ENCODE measurements around the gene DLGAP1. TPM values are rescaled to one million over a fixed set of nuclear protein-coding genes. Genes with fewer than 3 reads are reported as not detected.

The DLGAP1 gene
- polyA plus RNA-seq, 1 donor from 2014 or later = 4.5 TPM

DNA sequence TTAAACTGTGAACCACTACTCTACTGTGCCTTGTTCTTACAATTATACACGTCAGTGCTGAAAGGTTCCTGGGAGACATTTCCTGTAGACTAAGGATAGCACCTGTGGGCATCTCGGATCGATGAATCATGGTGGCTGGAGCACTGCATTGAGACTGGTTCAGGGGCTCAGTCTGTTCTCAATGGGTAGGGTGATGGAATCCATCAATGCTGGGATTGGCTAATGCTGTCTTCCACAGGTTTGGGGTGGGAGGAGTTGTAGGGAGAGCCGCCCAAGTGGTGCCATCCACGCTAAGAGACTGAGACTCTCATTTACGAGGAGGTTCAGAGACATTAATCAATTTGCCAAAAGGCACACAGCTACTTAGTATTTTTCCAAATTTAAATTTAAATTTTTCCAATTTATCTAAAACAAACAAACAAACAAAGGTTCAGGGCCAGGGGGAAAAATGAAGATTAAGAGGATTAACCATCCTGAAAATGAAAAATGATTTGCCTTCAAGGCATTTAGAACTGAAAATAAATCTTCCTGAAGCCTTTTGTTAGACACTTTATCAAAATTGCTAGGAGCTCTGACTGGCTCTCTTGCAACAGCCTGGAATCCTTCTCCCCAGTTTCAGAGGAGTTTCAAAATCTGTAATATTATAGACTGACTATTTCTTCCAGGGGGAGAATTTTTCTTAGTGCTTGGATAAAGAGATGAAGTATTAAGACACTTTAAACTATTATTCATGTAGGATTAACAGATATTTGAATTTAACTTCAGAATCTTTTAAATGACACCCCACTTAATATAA lies 645.9 kb downstream of the DLGAP1 start:
- H3K79me2 ChIP-seq (replicated peaks; ENCODE audit: insufficient read depth, low read length) = no peaks in the 10 kb centered on the region
- no peak for TF ChIP-seq SMC3 (conservative IDR thresholded peaks at IDR 0.05; ENCODE audit: poor library complexity)
- no peak for TF ChIP-seq EZH2 (IDR thresholded peaks at IDR 0.05; ENCODE audit: borderline replicate concordance, insufficient read depth, low read length, poor library complexity, severe bottlenecking)
- TF ChIP-seq POLR2AphosphoS5 (IDR thresholded peaks at IDR 0.05) = no peak
- TF ChIP-seq, protein P1, sequence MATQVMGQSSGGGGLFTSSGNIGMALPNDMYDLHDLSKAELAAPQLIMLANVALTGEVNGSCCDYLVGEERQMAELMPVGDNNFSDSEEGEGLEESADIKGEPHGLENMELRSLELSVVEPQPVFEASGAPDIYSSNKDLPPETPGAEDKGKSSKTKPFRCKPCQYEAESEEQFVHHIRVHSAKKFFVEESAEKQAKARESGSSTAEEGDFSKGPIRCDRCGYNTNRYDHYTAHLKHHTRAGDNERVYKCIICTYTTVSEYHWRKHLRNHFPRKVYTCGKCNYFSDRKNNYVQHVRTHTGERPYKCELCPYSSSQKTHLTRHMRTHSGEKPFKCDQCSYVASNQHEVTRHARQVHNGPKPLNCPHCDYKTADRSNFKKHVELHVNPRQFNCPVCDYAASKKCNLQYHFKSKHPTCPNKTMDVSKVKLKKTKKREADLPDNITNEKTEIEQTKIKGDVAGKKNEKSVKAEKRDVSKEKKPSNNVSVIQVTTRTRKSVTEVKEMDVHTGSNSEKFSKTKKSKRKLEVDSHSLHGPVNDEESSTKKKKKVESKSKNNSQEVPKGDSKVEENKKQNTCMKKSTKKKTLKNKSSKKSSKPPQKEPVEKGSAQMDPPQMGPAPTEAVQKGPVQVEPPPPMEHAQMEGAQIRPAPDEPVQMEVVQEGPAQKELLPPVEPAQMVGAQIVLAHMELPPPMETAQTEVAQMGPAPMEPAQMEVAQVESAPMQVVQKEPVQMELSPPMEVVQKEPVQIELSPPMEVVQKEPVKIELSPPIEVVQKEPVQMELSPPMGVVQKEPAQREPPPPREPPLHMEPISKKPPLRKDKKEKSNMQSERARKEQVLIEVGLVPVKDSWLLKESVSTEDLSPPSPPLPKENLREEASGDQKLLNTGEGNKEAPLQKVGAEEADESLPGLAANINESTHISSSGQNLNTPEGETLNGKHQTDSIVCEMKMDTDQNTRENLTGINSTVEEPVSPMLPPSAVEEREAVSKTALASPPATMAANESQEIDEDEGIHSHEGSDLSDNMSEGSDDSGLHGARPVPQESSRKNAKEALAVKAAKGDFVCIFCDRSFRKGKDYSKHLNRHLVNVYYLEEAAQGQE (IDR thresholded peaks at IDR 0.05; ENCODE audit: borderline replicate concordance) = no peak
- no peak for TF ChIP-seq TAF1 (IDR thresholded peaks at IDR 0.05; ENCODE audit: low read depth)
- no peak for TF ChIP-seq RAD21 (conservative IDR thresholded peaks at IDR 0.05)
- TF ChIP-seq, protein P2, sequence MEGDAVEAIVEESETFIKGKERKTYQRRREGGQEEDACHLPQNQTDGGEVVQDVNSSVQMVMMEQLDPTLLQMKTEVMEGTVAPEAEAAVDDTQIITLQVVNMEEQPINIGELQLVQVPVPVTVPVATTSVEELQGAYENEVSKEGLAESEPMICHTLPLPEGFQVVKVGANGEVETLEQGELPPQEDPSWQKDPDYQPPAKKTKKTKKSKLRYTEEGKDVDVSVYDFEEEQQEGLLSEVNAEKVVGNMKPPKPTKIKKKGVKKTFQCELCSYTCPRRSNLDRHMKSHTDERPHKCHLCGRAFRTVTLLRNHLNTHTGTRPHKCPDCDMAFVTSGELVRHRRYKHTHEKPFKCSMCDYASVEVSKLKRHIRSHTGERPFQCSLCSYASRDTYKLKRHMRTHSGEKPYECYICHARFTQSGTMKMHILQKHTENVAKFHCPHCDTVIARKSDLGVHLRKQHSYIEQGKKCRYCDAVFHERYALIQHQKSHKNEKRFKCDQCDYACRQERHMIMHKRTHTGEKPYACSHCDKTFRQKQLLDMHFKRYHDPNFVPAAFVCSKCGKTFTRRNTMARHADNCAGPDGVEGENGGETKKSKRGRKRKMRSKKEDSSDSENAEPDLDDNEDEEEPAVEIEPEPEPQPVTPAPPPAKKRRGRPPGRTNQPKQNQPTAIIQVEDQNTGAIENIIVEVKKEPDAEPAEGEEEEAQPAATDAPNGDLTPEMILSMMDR (IDR thresholded peaks at IDR 0.05; ENCODE audit: poor library complexity, severe bottlenecking) = no peak
- no peak for TF ChIP-seq MXI1 (conservative IDR thresholded peaks at IDR 0.05; ENCODE audit: poor library complexity, severe bottlenecking)
- TF ChIP-seq EP300 (conservative IDR thresholded peaks at IDR 0.05; ENCODE audit: poor library complexity, severe bottlenecking) = no peak
- no peak overlapping the region for H3K27ac ChIP-seq (ENCODE audit: low read length)
- H3K4me3 ChIP-seq (ENCODE audit: low read length) = no peak overlapping the region
- no peak overlapping the region for H2AFZ ChIP-seq (ENCODE audit: low read depth, low read length)
- no peaks in the 10 kb centered on the region for H3F3A ChIP-seq (ENCODE audit: insufficient read depth, low read length, poor library complexity, severe bottlenecking)
- no peak overlapping the region for H3K9ac ChIP-seq (ENCODE audit: low read length)
- H3K4me2 ChIP-seq (ENCODE audit: low read length) = no peak overlapping the region
- H4K20me1 ChIP-seq (ENCODE audit: insufficient read depth) = no peaks in the 10 kb centered on the region
- H3K27me3 ChIP-seq (ENCODE audit: insufficient read depth, low read depth, low read length) = no peaks in the 10 kb centered on the region
- no peaks in the 10 kb centered on the region for H3K9me3 ChIP-seq (ENCODE audit: low read length)
- no peaks in the 10 kb centered on the region for H3K36me3 ChIP-seq (ENCODE audit: insufficient read depth, low read length)
- H3K9me2 ChIP-seq (ENCODE audit: insufficient read depth, low read length) = no peaks in the 10 kb centered on the region

DNA sequence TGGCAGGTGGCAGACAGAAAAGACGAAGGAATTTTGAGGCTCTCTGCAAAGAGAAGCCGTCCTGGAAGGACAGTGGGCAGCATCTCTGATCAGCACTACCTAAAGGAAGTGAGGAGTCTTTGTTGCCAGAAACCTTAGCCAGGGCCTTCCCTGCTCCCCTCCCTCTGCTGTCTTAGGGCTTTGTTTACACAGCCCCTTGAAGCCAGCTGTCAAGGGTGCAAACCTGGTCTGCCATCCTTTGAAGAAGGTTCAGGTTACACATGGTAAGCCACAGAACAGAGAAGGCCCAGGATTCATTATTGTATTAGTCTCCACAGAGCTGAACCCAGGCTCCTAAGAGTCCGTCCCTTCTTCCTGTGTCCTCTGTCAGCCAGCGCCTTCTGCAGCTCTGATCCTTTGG lies 648.5 kb downstream of the DLGAP1 start:
- TF ChIP-seq TAF1 (IDR thresholded peaks at IDR 0.05; ENCODE audit: low read depth) (no peak), POLR2AphosphoS5 (IDR thresholded peaks at IDR 0.05) (no peak), SMC3 (conservative IDR thresholded peaks at IDR 0.05; ENCODE audit: poor library complexity) (no peak)
- Histone ChIP-seq H3K36me3 (ENCODE audit: insufficient read depth, low read length) (no peaks in the 10 kb centered on the region), H3F3A (ENCODE audit: insufficient read depth, low read length, poor library complexity, severe bottlenecking) (no peaks in the 10 kb centered on the region), H3K9me3 (ENCODE audit: low read length) (no peaks in the 10 kb centered on the region), H3K27me3 (ENCODE audit: insufficient read depth, low read depth, low read length) (no peaks in the 10 kb centered on the region), H2AFZ (ENCODE audit: low read depth, low read length) (no peak overlapping the region), H3K4me2 (ENCODE audit: low read length) (no peak overlapping the region), H3K79me2 (replicated peaks; ENCODE audit: insufficient read depth, low read length) (no peaks in the 10 kb centered on the region), H3K9me2 (ENCODE audit: insufficient read depth, low read length) (no peaks in the 10 kb centered on the region), H3K27ac (ENCODE audit: low read length) (no peak overlapping the region), H4K20me1 (ENCODE audit: insufficient read depth) (no peaks in the 10 kb centered on the region), H3K9ac (ENCODE audit: low read length) (no peak overlapping the region), H3K4me3 (ENCODE audit: low read length) (no peak overlapping the region)

All from neural cell (in vitro differentiated cells).